ENCODE data around the gene PLPP4. TPM values are rescaled to one million over a fixed set of nuclear protein-coding genes. Genes with fewer than 3 reads are reported as not detected.

PLPP4 gene
- total RNA-seq, 1 donor from 2014 or later = not detected

DNA sequence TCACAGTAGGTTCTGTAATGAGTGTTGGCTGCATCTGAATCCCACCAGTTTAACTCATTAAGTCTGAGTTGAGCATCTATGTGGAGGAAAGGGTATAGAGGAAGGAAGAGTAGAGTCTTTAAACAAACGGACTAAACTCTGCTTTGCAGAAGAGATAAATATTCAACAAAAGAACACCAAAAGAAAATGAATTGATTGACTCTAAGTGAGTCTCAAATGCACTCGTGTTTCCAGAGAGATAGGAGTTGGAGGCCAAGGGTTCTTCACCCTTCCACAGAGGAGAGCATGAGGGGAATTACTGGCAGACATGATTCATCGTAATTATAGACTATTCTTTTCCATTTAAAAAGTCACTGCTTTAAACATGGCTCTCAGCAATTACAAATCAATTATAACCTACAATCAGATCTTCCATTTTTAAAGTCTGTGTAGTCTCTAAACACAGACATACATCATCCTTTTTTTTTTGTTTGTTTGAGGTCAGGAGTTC lies 56.3 kb downstream of the PLPP4 start:
- intact Hi-C loops (cut with DNase I) = no loop called here
- TF ChIP-seq, protein P1, sequence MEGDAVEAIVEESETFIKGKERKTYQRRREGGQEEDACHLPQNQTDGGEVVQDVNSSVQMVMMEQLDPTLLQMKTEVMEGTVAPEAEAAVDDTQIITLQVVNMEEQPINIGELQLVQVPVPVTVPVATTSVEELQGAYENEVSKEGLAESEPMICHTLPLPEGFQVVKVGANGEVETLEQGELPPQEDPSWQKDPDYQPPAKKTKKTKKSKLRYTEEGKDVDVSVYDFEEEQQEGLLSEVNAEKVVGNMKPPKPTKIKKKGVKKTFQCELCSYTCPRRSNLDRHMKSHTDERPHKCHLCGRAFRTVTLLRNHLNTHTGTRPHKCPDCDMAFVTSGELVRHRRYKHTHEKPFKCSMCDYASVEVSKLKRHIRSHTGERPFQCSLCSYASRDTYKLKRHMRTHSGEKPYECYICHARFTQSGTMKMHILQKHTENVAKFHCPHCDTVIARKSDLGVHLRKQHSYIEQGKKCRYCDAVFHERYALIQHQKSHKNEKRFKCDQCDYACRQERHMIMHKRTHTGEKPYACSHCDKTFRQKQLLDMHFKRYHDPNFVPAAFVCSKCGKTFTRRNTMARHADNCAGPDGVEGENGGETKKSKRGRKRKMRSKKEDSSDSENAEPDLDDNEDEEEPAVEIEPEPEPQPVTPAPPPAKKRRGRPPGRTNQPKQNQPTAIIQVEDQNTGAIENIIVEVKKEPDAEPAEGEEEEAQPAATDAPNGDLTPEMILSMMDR (IDR thresholded peaks at IDR 0.05) = no peak
- no peak for DNase-seq (ENCODE audit: low spot score in 2 of 2)
- H3K4me3 ChIP-seq = no peak overlapping the region
- no peak overlapping the region for H3K27ac ChIP-seq
- no peaks in the 10 kb centered on the region for H3K9me3 ChIP-seq
- H3K27me3 ChIP-seq = no peaks in the 10 kb centered on the region
- H3K4me1 ChIP-seq = no peaks in the 10 kb centered on the region
- H3K36me3 ChIP-seq = no peaks in the 10 kb centered on the region

DNA sequence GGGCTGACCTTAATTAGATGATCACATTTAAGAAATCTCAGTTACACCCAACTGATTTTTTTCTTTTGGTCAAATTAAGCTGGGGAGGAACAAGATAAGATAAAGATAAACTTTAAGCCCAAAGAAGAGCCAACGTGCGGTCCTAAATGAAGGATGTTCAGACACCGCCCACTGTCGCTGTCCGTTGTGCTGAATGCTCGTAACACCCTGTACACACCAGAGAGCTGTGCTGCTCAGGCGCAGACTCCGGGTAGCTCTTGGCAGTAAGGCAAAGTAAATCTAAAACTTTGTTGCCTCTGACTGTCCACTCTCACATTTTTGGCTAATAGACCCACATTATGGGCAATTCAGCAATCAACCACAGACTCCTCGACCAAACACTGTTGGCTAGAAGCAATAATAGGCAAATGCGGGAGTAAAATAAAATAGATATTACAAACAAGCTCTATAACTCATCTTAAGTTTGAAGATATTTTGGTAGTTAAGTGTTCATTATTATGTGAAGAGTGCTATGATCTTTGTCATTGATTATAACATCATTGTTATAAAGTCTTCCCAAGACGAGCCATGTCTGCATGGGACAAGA lies 57.1 kb downstream of the PLPP4 start:
- H3K27me3 ChIP-seq = no peaks in the 10 kb centered on the region
- no peaks in the 10 kb centered on the region for H3K9me3 ChIP-seq
- no peaks in the 10 kb centered on the region for H3K36me3 ChIP-seq
- intact Hi-C loops (cut with DNase I) = no loop called here
- H3K27ac ChIP-seq = no peak overlapping the region
- H3K4me3 ChIP-seq = no peak overlapping the region
- DNase-seq (ENCODE audit: low spot score in 2 of 2) = no peak
- TF ChIP-seq, protein P1 (IDR thresholded peaks at IDR 0.05) = no peak
- H3K4me1 ChIP-seq = no peaks in the 10 kb centered on the region

DNA sequence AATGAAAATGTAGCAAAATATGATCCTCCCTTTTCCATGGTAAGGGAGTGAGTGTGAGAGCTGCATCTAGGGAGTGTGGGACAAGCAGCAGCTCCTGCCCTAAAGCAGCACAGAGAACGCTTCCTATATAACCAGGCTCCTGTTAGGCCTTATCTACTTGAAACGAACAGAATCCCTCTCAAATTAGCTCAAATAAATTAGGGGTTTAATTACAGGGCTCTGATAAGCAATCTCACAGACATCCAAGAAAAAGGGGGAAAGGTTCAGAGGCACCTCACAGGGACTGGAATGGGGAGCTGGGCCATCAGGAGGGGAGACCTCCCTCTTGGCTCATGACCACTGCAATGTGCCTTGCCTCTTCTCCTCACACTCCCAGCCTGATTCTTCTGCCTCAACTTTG lies 57.9 kb downstream of the PLPP4 start:
- TF ChIP-seq, protein P1 (IDR thresholded peaks at IDR 0.05) = no peak
- Histone ChIP-seq H3K4me1 (no peaks in the 10 kb centered on the region), H3K27me3 (no peaks in the 10 kb centered on the region), H3K27ac (no peak overlapping the region), H3K36me3 (no peaks in the 10 kb centered on the region), H3K4me3 (no peak overlapping the region), H3K9me3 (no peaks in the 10 kb centered on the region)
- no peak for DNase-seq (ENCODE audit: low spot score in 2 of 2)
- intact Hi-C loops (cut with DNase I) = no loop called here

DNA sequence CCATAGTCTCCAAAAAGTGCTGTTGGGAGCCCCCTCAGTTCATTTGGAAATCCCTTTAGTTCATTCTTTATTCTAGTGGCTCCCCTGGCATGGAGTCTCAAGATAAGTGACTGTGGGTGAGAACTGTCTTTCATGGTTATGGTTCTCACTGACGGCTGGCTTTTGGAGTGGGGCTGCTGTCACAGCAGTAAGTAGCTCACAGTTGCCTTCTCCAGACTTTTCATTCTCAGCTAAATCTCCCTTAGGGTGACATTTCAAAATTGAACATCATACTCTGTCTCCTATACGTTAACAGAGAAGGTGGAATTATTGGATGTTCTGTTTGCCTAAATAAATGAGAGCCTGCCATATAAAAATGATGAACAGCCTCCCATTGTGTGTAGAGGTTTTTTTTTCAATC lies 58.7 kb downstream of the PLPP4 start:
- H3K4me1 ChIP-seq = no peaks in the 10 kb centered on the region
- H3K36me3 ChIP-seq = no peaks in the 10 kb centered on the region
- no peaks in the 10 kb centered on the region for H3K27me3 ChIP-seq
- DNase-seq (ENCODE audit: low spot score in 2 of 2) = no peak
- intact Hi-C loops (cut with DNase I) = no loop called here
- no peak overlapping the region for H3K27ac ChIP-seq
- TF ChIP-seq, protein P1 (IDR thresholded peaks at IDR 0.05) = no peak
- no peaks in the 10 kb centered on the region for H3K9me3 ChIP-seq
- H3K4me3 ChIP-seq = no peak overlapping the region

DNA sequence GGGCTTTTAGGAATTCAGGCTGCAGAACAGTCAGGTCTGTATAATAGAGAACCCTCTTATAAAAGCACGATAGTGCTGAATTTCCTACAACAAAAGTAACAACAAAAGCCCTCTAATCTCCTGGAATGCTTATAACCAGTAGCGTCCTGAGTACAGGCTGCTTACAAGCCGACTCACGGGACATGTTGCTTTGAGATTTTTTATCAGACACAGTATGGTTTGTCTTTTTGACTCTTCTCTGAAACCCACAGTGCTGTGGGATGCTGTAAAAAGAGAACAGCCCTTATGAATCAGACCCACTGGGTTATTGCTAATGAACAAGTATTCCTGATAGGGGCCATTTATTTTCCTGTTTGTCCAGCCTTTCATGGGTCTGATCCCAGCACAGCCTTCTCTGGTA lies 59.4 kb downstream of the PLPP4 start:
- H3K27me3 ChIP-seq = no peaks in the 10 kb centered on the region
- TF ChIP-seq, protein P1 (IDR thresholded peaks at IDR 0.05) = no peak
- no peaks in the 10 kb centered on the region for H3K4me1 ChIP-seq
- no peak overlapping the region for H3K27ac ChIP-seq
- no peak overlapping the region for H3K4me3 ChIP-seq
- intact Hi-C loops (cut with DNase I) = no loop called here
- DNase-seq (ENCODE audit: low spot score in 2 of 2) = no peak
- no peaks in the 10 kb centered on the region for H3K36me3 ChIP-seq
- no peaks in the 10 kb centered on the region for H3K9me3 ChIP-seq

DNA sequence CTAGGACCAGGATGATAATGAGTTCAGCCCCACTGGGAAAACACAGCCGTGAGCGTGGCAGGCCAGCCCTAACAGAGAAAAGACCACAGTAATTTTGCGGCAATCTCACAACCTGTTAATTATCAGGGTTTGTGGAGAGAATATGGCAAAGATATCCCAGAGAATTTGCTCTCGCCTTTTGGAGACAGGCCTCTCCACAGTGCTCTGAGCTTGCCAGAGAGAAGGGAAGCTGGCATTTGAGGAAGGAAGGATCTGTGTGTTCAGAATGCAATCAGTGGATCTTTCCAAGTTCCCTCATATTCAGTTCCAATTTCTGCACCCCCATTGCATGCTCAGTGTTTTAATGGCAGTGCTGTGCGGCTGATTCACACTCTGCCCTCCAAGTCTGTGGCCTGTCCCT lies 60.2 kb downstream of the PLPP4 start:
- Histone ChIP-seq H3K9me3 (no peaks in the 10 kb centered on the region), H3K27ac (no peak overlapping the region), H3K4me3 (no peak overlapping the region), H3K4me1 (no peaks in the 10 kb centered on the region), H3K36me3 (no peaks in the 10 kb centered on the region), H3K27me3 (no peaks in the 10 kb centered on the region)
- TF ChIP-seq, protein P1 (IDR thresholded peaks at IDR 0.05) = no peak
- DNase-seq (ENCODE audit: low spot score in 2 of 2) = no peak
- intact Hi-C loops (cut with DNase I) = no loop called here
